Suppressor macrophage treated with lipopolysaccharide for 1 hour (primary cell): ENCODE results near the gene RASIP1.

Source experiments
- DNase-seq, 3 donors: peaks; one replicate each; pipeline ENCODE4 v3.0.0-alpha.2; 2020 to 2022

Gene RASIP1

GRCh38 chr19:48755787-48756186, 15.4 kb upstream of the RASIP1 start:
- DNase-seq: no peak

GRCh38 chr19:48755084-48755641, 14.8 kb upstream of the RASIP1 start, which contains the start of gene FGF21:
Gene FGF21, plus strand, starts transcription at chr19:48755524. Its CDS starts 713 bp downstream, at chr19:48756237.
- DNase-seq: no peak

GRCh38 chr19:48752496-48753365, 12.3 kb upstream of the RASIP1 start, which contains the start of gene FUT1:
Gene FUT1, minus strand, starts transcription at chr19:48752641. Its CDS starts 1,360 bp downstream, at chr19:48751281.
- DNase-seq: peak in 2 of 3 donors; percentile 31 to 62

GRCh38 chr19:48751845-48752495, 11.6 kb upstream of the RASIP1 start:
- no peak for DNase-seq

- no peak for DNase-seq
Measured at GRCh38 chr19:48750771-48751504, 10.5 kb upstream of the RASIP1 start.

- no peak for DNase-seq
Measured at GRCh38 chr19:48750351-48750750, 9.9 kb upstream of the RASIP1 start.

- DNase-seq: no peak
Measured at GRCh38 chr19:48749571-48750198, 9.3 kb upstream of the RASIP1 start.

GRCh38 chr19:48746738-48747575, 6.5 kb upstream of the RASIP1 start, which contains the start of gene IZUMO1:
Gene IZUMO1, minus strand, starts transcription at chr19:48746909. Its CDS starts 1,050 bp downstream, at chr19:48745859.
- DNase-seq: peak; percentile 93 to 94 (median 93)

GRCh38 chr19:48746110-48746509, 5.7 kb upstream of the RASIP1 start:
- DNase-seq: no peak

GRCh38 chr19:48745208-48745995, 5.0 kb upstream of the RASIP1 start:
- DNase-seq: peak; percentile 79 to 84 (median 81)

GRCh38 chr19:48742096-48742495, 1.7 kb upstream of the RASIP1 start:
- peak; percentile 74 to 77 (median 75) for DNase-seq

- peak in 1 of 3 donors; percentile 44 for DNase-seq
Measured at GRCh38 chr19:48741129-48741999, 954 bp upstream of the RASIP1 start.

GRCh38 chr19:48739404-48740163, 826 bp downstream of the RASIP1 start:
- DNase-seq: peak in 2 of 3 donors; percentile 20 to 32

- DNase-seq: peak; percentile 85 to 98 (median 92)
Measured at GRCh38 chr19:48738557-48739403, 1.6 kb downstream of the RASIP1 start.

GRCh38 chr19:48737360-48737998, 2.9 kb downstream of the RASIP1 start:
- no peak for DNase-seq

- DNase-seq: no peak
Measured at GRCh38 chr19:48735031-48735615, 5.3 kb downstream of the RASIP1 start.

- DNase-seq: no peak
Measured at GRCh38 chr19:48734625-48735024, 5.8 kb downstream of the RASIP1 start.
